ENCODE results near the gene CALD1. TPM values are rescaled to one million over a fixed set of nuclear protein-coding genes. Genes with fewer than 3 reads are reported as not detected.
A peak's percentile ranks its signal among the peaks of the same experiment; 100 is the strongest.

Gene CALD1
- total and polyA plus RNA-seq, 4 experiments from 2014 or later, result 0.13 TPM; not detected in 3

DNA sequence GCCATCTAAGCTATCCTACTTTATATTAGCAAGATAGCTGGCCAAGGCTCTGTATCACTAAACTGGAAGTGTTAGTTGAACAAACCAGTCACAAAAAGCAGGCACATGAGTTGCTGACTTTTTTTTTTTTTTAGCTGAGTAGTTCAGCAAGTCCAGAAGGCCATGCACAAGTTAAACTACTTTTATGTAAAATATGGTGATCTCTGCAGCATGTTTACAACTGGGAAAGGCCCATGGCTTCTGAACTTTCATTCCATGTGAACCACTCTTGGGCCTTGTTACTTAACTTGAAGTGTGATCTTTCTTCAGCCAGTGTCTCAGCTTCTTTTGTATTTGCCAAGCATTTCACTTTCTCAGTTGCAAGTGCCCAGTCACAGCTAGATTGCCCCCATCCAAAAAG lies 78.5 kb downstream of the CALD1 start:
- Mint-ChIP-seq H3K4me1 (peaks cover 2 to 27% (median 8%) of the 10 kb centered on the region in 4 donors), H3K27me3 (peaks cover 0 to 1% of the 10 kb centered on the region in 2 donors), H3K36me3 (peaks cover 3 to 23% of the 10 kb centered on the region in 2 donors), H3K27ac (no peak overlapping the region), H3K4me3 (no peak overlapping the region), H3K9me3 (peaks cover 0 to 4% (median 0%) of the 10 kb centered on the region in 8 donors)
- no peaks in the 10 kb centered on the region for H3K36me3 ChIP-seq (ENCODE audit: insufficient read depth, low read length)
- no peak overlapping the region for H3K27ac ChIP-seq (ENCODE audit: low read depth, low read length)
- no peak for DNase-seq
- H3K4me1 ChIP-seq (ENCODE audit: insufficient read depth, low read length), result no peaks in the 10 kb centered on the region
- H3K9me3 ChIP-seq (ENCODE audit: control insufficient read depth in 1 of 2, low read length in 2 of 2), result no peaks in the 10 kb centered on the region
- H3K27me3 ChIP-seq (ENCODE audit: insufficient read depth, low read length), result no peaks in the 10 kb centered on the region
- ChIA-PET POLR2A (ENCODE audit: partially characterized antibody) (no interaction called here), CTCF (ENCODE audit: partially characterized antibody) (no interaction called here)
- no peak overlapping the region for H3K4me3 ChIP-seq (ENCODE audit: low read length in 2 of 2)
- intact Hi-C loops (cut with micrococcal nuclease), result no loop called here

DNA sequence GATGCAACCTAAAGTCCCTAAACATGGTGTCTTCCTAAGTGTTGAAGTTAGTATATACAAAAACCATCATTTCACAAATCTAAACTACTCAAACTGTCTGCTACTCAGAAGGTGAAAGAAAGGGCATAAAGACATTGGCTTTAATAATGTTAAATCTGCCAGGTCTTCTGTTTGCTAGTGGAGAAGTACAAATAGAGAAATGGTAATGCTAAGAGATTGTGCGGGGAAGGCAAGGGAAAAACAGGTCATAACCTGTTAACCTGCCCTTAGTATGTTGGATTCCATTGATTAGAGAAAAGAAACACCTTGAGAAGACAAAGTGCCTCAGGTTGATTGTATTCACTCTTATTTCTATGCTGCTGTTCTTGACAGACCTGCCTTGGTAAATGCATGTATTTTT lies 80.3 kb downstream of the CALD1 start:
- ChIA-PET POLR2A (ENCODE audit: partially characterized antibody) (no interaction called here), CTCF (ENCODE audit: partially characterized antibody) (interaction anchor here (1.5 kb wide), 1 partner anchor 9 kb away, joined by 5 read pairs; no protein-coding TSS in a partner anchor)
- intact Hi-C loops (cut with micrococcal nuclease), result loop anchor here (10.0 kb wide), 1 partner anchor 215 kb away; the partner anchor contains the start of gene BPGM
- Mint-ChIP-seq H3K4me3 (no peak overlapping the region), H3K27ac (no peak overlapping the region), H3K27me3 (peaks cover 0 to 1% of the 10 kb centered on the region in 2 donors), H3K4me1 (peaks cover 6 to 34% (median 15%) of the 10 kb centered on the region in 4 donors), H3K9me3 (peaks cover 0 to 4% (median 0%) of the 10 kb centered on the region in 8 donors), H3K36me3 (peaks cover 4 to 23% of the 10 kb centered on the region in 2 donors)
- H3K4me3 ChIP-seq (ENCODE audit: low read length in 2 of 2), result no peak overlapping the region
- no peak overlapping the region for H3K27ac ChIP-seq (ENCODE audit: low read depth, low read length)
- DNase-seq, result no peak
- no peaks in the 10 kb centered on the region for H3K9me3 ChIP-seq (ENCODE audit: control insufficient read depth in 1 of 2, low read length in 2 of 2)
- H3K27me3 ChIP-seq (ENCODE audit: insufficient read depth, low read length), result no peaks in the 10 kb centered on the region
- no peaks in the 10 kb centered on the region for H3K36me3 ChIP-seq (ENCODE audit: insufficient read depth, low read length)
- peaks cover under 1% of the 10 kb centered on the region for H3K4me1 ChIP-seq (ENCODE audit: insufficient read depth, low read length)

DNA sequence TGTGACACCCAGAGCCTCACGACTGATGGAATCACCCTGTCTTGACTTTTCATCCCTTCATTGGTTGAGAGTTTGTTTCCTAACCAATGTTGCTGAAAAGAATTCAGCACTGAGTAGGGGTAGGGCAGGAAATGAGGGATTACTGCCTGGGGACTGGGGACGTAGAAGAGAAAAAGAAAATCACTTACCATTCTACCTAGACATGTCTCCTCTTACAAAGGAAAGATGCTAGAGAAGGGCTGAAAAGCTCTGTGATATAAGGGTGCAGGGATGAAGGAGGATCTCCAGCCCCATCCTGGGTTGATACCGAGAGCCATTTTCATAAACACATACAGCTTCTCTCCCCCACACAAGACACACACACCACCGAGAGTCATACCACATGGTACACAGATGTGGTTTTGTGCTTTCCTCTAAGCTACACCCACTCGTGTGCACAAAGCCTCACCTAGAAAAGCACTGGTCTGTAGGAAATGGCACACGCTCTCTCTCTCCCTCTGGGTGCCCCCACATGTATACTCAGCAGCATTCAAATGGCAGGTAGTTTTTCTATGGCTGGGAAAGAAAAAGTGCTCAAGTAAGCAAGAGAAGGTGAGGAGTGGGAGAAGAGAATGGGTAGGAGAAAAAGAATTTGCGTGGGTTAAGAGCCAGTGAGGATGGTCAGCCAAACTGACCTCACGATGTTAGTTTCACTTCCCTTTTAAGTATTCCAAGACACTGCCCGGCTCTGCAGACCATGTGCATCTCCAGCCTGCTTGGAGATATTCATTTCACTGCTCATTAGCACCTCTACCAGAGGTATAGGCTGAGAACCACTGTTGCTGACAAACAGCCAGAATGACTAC lies 85.8 kb downstream of the CALD1 start:
- Histone ChIP-seq H3K4me1 (ENCODE audit: insufficient read depth, low read length) (peaks cover 12% of the 10 kb centered on the region), H3K36me3 (ENCODE audit: insufficient read depth, low read length) (no peaks in the 10 kb centered on the region), H3K27me3 (ENCODE audit: insufficient read depth, low read length) (no peaks in the 10 kb centered on the region), H3K27ac (ENCODE audit: low read depth, low read length) (no peak overlapping the region), H3K9me3 (ENCODE audit: control insufficient read depth in 1 of 2, low read length in 2 of 2) (no peaks in the 10 kb centered on the region), H3K4me3 (ENCODE audit: low read length in 2 of 2) (peak overlapping the region in 1 of 2 donors; percentile 32)
- Mint-ChIP-seq H3K27ac (peak overlapping the region; percentile 58 to 91 (median 90)), H3K4me3 (peak overlapping the region; percentile 73 to 88 (median 80)), H3K27me3 (peaks cover 0 to 4% of the 10 kb centered on the region in 2 donors), H3K4me1 (peaks cover 16 to 30% (median 20%) of the 10 kb centered on the region in 4 donors), H3K9me3 (peaks cover 0 to 3% (median 0%) of the 10 kb centered on the region in 8 donors), H3K36me3 (peaks cover 1 to 10% of the 10 kb centered on the region in 2 donors)
- intact Hi-C loops (cut with micrococcal nuclease), result loop anchor here (5.0 to 10.0 kb wide), 2 partner anchors 220 to 307 kb away; partner anchors contain the start of genes BPGM and CYREN
- CTCF ChIA-PET (ENCODE audit: partially characterized antibody), result interaction anchor here (0.9 kb wide), 1 partner anchor 48 kb away, joined by 3 read pairs; no protein-coding TSS in a partner anchor
- DNase-seq, result peak; percentile 39 to 60 (median 48)
- POLR2A ChIA-PET (ENCODE audit: partially characterized antibody), result interaction anchor here (0.8 to 1.4 kb wide), 4 partner anchors 123 to 305 kb away, joined by 3 to 7 read pairs (median 4); partner anchors contain the start of genes CYREN and TMEM140

DNA sequence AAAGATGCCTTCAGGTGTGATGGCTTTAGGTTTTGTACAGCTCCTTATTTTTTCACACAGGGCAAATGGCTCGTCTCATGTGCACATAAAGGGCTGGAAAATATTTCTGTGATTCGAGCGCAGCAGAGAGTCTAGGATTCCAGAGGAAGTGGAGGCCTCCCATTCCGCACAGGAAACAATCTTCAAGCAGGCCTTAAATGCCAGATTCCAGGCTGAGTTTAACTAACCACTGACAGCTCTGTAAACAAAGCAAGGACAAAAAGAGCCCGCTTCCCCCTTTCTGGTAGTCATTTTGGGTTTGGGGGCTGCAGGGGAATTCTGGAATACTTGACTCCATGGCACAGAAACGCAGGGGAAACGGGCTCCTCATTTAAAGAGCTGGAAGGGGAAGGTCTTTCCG lies 87.2 kb downstream of the CALD1 start:
- no peak overlapping the region for H3K4me3 Mint-ChIP-seq

GRCh38 chr7:134870156-134870555 lies 90.7 kb downstream of the CALD1 start:
- Histone ChIP-seq H3K9me3 (ENCODE audit: control insufficient read depth in 1 of 2, low read length in 2 of 2) (no peaks in the 10 kb centered on the region), H3K27ac (ENCODE audit: low read depth, low read length) (no peak overlapping the region), H3K36me3 (ENCODE audit: insufficient read depth, low read length) (no peaks in the 10 kb centered on the region), H3K4me1 (ENCODE audit: insufficient read depth, low read length) (peaks cover 8% of the 10 kb centered on the region), H3K4me3 (ENCODE audit: low read length in 2 of 2) (no peak overlapping the region), H3K27me3 (ENCODE audit: insufficient read depth, low read length) (no peaks in the 10 kb centered on the region)
- Mint-ChIP-seq H3K36me3 (no peaks in the 10 kb centered on the region), H3K27ac (no peak overlapping the region), H3K4me3 (no peak overlapping the region), H3K9me3 (peaks cover 0 to 3% (median 0%) of the 10 kb centered on the region in 8 donors), H3K27me3 (peaks cover 3% of the 10 kb centered on the region in 2 donors), H3K4me1 (peaks cover 9 to 17% (median 12%) of the 10 kb centered on the region in 4 donors)
- intact Hi-C loops (cut with micrococcal nuclease), result no loop called here
- POLR2A ChIA-PET (ENCODE audit: partially characterized antibody), result no interaction called here
- DNase-seq, result no peak
- CTCF ChIA-PET (ENCODE audit: partially characterized antibody), result no interaction called here

More for the DNA sequence above, 87.2 kb downstream of the CALD1 start:
- Mint-ChIP-seq H3K9me3 (peaks cover 0 to 3% (median 0%) of the 10 kb centered on the region in 8 donors), H3K27ac (peak overlapping the region in 2 of 7 donors; percentile 19 to 53), H3K4me1 (peaks cover 16 to 33% (median 22%) of the 10 kb centered on the region in 4 donors), H3K36me3 (peaks cover 1 to 2% of the 10 kb centered on the region in 2 donors), H3K27me3 (peaks cover 0 to 3% of the 10 kb centered on the region in 2 donors)
- ChIA-PET CTCF (ENCODE audit: partially characterized antibody) (no interaction called here), POLR2A (ENCODE audit: partially characterized antibody) (no interaction called here)
- H3K9me3 ChIP-seq (ENCODE audit: control insufficient read depth in 1 of 2, low read length in 2 of 2), result no peaks in the 10 kb centered on the region
- H3K36me3 ChIP-seq (ENCODE audit: insufficient read depth, low read length), result no peaks in the 10 kb centered on the region
- DNase-seq, result no peak
- H3K27ac ChIP-seq (ENCODE audit: low read depth, low read length), result no peak overlapping the region
- no peaks in the 10 kb centered on the region for H3K27me3 ChIP-seq (ENCODE audit: insufficient read depth, low read length)
- no peak overlapping the region for H3K4me3 ChIP-seq (ENCODE audit: low read length in 2 of 2)
- intact Hi-C loops (cut with micrococcal nuclease), result loop anchor here (5.0 to 10.0 kb wide), 2 partner anchors 222 to 306 kb away; partner anchors contain the start of genes BPGM and CYREN
- H3K4me1 ChIP-seq (ENCODE audit: insufficient read depth, low read length), result peaks cover 12% of the 10 kb centered on the region

DNA sequence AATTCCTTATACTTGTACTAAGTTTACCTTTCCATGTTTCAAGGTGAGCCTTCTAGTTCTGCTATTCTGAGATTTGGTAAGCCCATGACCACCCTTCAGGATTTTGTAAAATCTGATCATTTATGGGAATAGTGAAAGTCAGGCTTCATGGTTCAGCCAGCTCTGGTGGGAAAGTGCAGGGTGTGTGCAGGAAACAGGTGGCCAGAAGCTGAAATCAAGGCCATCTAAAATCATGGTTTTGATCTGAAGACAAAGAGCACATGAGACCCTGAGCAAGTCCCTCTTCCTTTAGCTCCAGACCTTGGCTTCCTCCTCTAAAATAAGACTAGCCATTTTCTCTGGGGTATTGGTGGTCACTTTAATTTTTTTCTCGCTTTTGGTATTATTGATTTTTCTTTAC lies 91.3 kb downstream of the CALD1 start:
- Mint-ChIP-seq H3K9me3 (peaks cover 0 to 3% (median 0%) of the 10 kb centered on the region in 8 donors), H3K4me1 (peaks cover 2 to 11% (median 7%) of the 10 kb centered on the region in 4 donors), H3K4me3 (no peak overlapping the region), H3K27ac (no peak overlapping the region), H3K27me3 (peaks cover 3% of the 10 kb centered on the region in 2 donors), H3K36me3 (no peaks in the 10 kb centered on the region)
- no peak for DNase-seq
- Histone ChIP-seq H3K4me3 (ENCODE audit: low read length in 2 of 2) (no peak overlapping the region), H3K4me1 (ENCODE audit: insufficient read depth, low read length) (peaks cover 2% of the 10 kb centered on the region), H3K27me3 (ENCODE audit: insufficient read depth, low read length) (no peaks in the 10 kb centered on the region), H3K36me3 (ENCODE audit: insufficient read depth, low read length) (no peaks in the 10 kb centered on the region), H3K27ac (ENCODE audit: low read depth, low read length) (no peak overlapping the region), H3K9me3 (ENCODE audit: control insufficient read depth in 1 of 2, low read length in 2 of 2) (no peaks in the 10 kb centered on the region)
- CTCF ChIA-PET (ENCODE audit: partially characterized antibody), result interaction anchor here (1.0 kb wide), 1 partner anchor 10 kb away, joined by 3 read pairs; no protein-coding TSS in a partner anchor
- POLR2A ChIA-PET (ENCODE audit: partially characterized antibody), result no interaction called here
- intact Hi-C loops (cut with micrococcal nuclease), result no loop called here

- no peak overlapping the region for H3K4me3 ChIP-seq (ENCODE audit: low read length in 2 of 2)
- no peaks in the 10 kb centered on the region for H3K36me3 ChIP-seq (ENCODE audit: insufficient read depth, low read length)
- Mint-ChIP-seq H3K27ac (no peak overlapping the region), H3K9me3 (peaks cover 0 to 3% (median 0%) of the 10 kb centered on the region in 8 donors), H3K4me3 (no peak overlapping the region), H3K4me1 (peaks cover 0 to 7% (median 3%) of the 10 kb centered on the region in 4 donors), H3K36me3 (no peaks in the 10 kb centered on the region), H3K27me3 (peaks cover 3% of the 10 kb centered on the region in 2 donors)
- intact Hi-C loops (cut with micrococcal nuclease), result no loop called here
- H3K9me3 ChIP-seq (ENCODE audit: control insufficient read depth in 1 of 2, low read length in 2 of 2), result no peaks in the 10 kb centered on the region
- no peak for DNase-seq
- ChIA-PET CTCF (ENCODE audit: partially characterized antibody) (no interaction called here), POLR2A (ENCODE audit: partially characterized antibody) (no interaction called here)
- no peak overlapping the region for H3K27ac ChIP-seq (ENCODE audit: low read depth, low read length)
- no peaks in the 10 kb centered on the region for H3K4me1 ChIP-seq (ENCODE audit: insufficient read depth, low read length)
- H3K27me3 ChIP-seq (ENCODE audit: insufficient read depth, low read length), result no peaks in the 10 kb centered on the region
Measured at GRCh38 chr7:134873253-134873652, 93.8 kb downstream of the CALD1 start.

Measured in CD4-positive, alpha-beta memory T cell (primary cell).